H1 (cell line): ENCODE results near the gene CENPF. TPM values are rescaled to one million over a fixed set of nuclear protein-coding genes. Genes with fewer than 3 reads are reported as not detected.

Source experiments
- CTCF ChIA-PET: fragments of 300-600 bp; sonication (Branson Sonifier 250); formaldehyde crosslinking; loops from one replicate; lab custom pipeline; 2021; ENCODE audit not compliant: partially characterized antibody; lab: Charles Lee
- POLR2A ChIA-PET: fragments of 300-600 bp; sonication (Branson Sonifier 250); formaldehyde crosslinking; loops from one replicate; lab custom pipeline; 2021; ENCODE audit warnings: inconsistent platforms; ENCODE audit not compliant: partially characterized antibody; lab: Charles Lee
- DNase-seq, 2 experiments: peaks; one replicate each; pipeline versions ENCODE4 v3.0.0 to v3.0.0-alpha.2; 2010 to 2022; ENCODE audit warnings: low spot score in 2 of 2, low read depth in 1 of 2, mixed read lengths in 1 of 2
- FAIRE-seq: peaks from 2 replicates; lab custom pipeline; 2011; peaks lifted over from hg19 to GRCh38; lab: Jason Lieb, UNC
- H2AFZ ChIP-seq: 2 replicates; pipeline ENCODE4 v1.8.1; 2012; ENCODE audit warnings: low read length, inconsistent platforms
- H2AK5ac ChIP-seq: 2 replicates; pipeline ENCODE4 v1.6.1; 2013; ENCODE audit warnings: low read depth, low read length
- H2BK120ac ChIP-seq: replicated peaks from 2 replicates; pipeline ENCODE3; 2013; ENCODE audit warnings: low read depth, low read length, inconsistent platforms
- H2BK12ac ChIP-seq: 2 replicates; pipeline ENCODE4 v1.6.1; 2013; ENCODE audit warnings: low read depth, low read length
- H2BK15ac ChIP-seq: 2 replicates; pipeline ENCODE4 v1.6.1; 2013; ENCODE audit warnings: low read length
- H2BK20ac ChIP-seq: 2 replicates; pipeline ENCODE4 v1.6.1; 2013; ENCODE audit warnings: low read length
- H2BK5ac ChIP-seq: 2 replicates; pipeline ENCODE4 v1.6.1; 2013; ENCODE audit warnings: low read depth, low read length
- H3K14ac ChIP-seq: 2 replicates; pipeline ENCODE4 v1.6.1; 2013; ENCODE audit warnings: inconsistent platforms; ENCODE audit not compliant: insufficient read length
- H3K18ac ChIP-seq: 2 replicates; pipeline ENCODE4 v1.6.1; 2013; ENCODE audit warnings: low read length; ENCODE audit errors: extremely low read depth
- H3K23ac ChIP-seq: 2 replicates; pipeline ENCODE4 v1.6.1; 2013; ENCODE audit warnings: inconsistent platforms; ENCODE audit not compliant: insufficient read length
- H3K23me2 ChIP-seq: 2 replicates; pipeline ENCODE4 v1.6.1; 2013; ENCODE audit warnings: low read depth, low read length
- H3K27ac ChIP-seq: 2 replicates; pipeline ENCODE4 v1.6.1; 2011; ENCODE audit warnings: low read depth, low read length, inconsistent platforms
- H3K27me3 ChIP-seq, 4 experiments: replicated peaks in 1 of 4; 1 replicate in 1 of 4; 2 replicates in 3 of 4; pipeline versions ENCODE4 v1.6.1 to v1.8.1; 2011 to 2013; ENCODE audit warnings: low read length in 3 of 4, mild to moderate bottlenecking in 3 of 4, inconsistent platforms in 2 of 4, mixed read lengths in 2 of 4, moderate library complexity in 1 of 4; ENCODE audit not compliant: control insufficient read depth in 3 of 4, insufficient read depth in 3 of 4; ENCODE audit errors: extremely low read depth in 1 of 4
- H3K36me3 ChIP-seq, 4 experiments: 2 replicates each; pipeline versions ENCODE4 v1.6.1 to v1.8.1; 2011 to 2013; ENCODE audit warnings: mild to moderate bottlenecking in 4 of 4, low read length in 3 of 4, moderate library complexity in 2 of 4, control low read depth in 1 of 4, inconsistent platforms in 1 of 4; ENCODE audit not compliant: insufficient read depth in 4 of 4, control insufficient read depth in 2 of 4
- H3K4ac ChIP-seq: replicated peaks from 2 replicates; pipeline ENCODE3; 2013; ENCODE audit warnings: low read length, low read depth, mixed read lengths, inconsistent platforms; ENCODE audit not compliant: insufficient read length
- H3K4me1 ChIP-seq, 4 experiments: replicated peaks in 1 of 4; 1 replicate in 1 of 4; 2 replicates in 3 of 4; pipeline versions ENCODE4 v1.6.1 to v1.8.1; 2011 to 2013; ENCODE audit warnings: low read length in 3 of 4, inconsistent platforms in 2 of 4, mixed read lengths in 1 of 4; ENCODE audit not compliant: insufficient read depth in 4 of 4, control insufficient read depth in 3 of 4
- H3K4me2 ChIP-seq, 2 experiments: 2 replicates each; pipeline versions ENCODE4 v1.6.1 to v1.8.1; 2011 to 2013; ENCODE audit warnings: low read depth in 2 of 2, low read length in 2 of 2, control low read depth in 1 of 2, inconsistent platforms in 1 of 2, mild to moderate bottlenecking in 1 of 2; ENCODE audit not compliant: insufficient read depth in 1 of 2
- H3K4me3 ChIP-seq, 4 experiments: fragments of 200-600, 300-600 bp in 1 of 4; sonication (generic), shearing (Covaris generic), sonication (Bioruptor Twin) in 1 of 4; 2 replicates each; pipeline versions ENCODE4 v1.5.1 to v1.8.1; 2011 to 2016; ENCODE audit warnings: low read length in 4 of 4, low read depth in 3 of 4, control low read depth in 2 of 4, inconsistent platforms in 2 of 4, mild to moderate bottlenecking in 2 of 4, mixed read lengths in 1 of 4, moderate library complexity in 1 of 4; ENCODE audit not compliant: insufficient read depth in 2 of 4; ENCODE audit errors: extremely low read depth in 1 of 4
- H3K56ac ChIP-seq: replicated peaks from 2 replicates; pipeline ENCODE3; 2013; ENCODE audit warnings: low read depth, mild to moderate bottlenecking, mixed read lengths, low read length, inconsistent platforms; ENCODE audit not compliant: insufficient read length
- H3K79me1 ChIP-seq: 2 replicates; pipeline ENCODE4 v1.6.1; 2013; ENCODE audit warnings: low read depth, low read length, control low read depth
- H3K79me2 ChIP-seq, 2 experiments: 2 replicates each; pipeline versions ENCODE4 v1.6.1 to v1.8.1; 2012 to 2013; ENCODE audit warnings: low read length in 2 of 2, mild to moderate bottlenecking in 2 of 2, inconsistent platforms in 1 of 2; ENCODE audit not compliant: insufficient read depth in 2 of 2, control insufficient read depth in 1 of 2
- H3K9ac ChIP-seq, 4 experiments: replicated peaks in 1 of 4; 1 replicate in 1 of 4; 2 replicates in 3 of 4; pipeline versions ENCODE4 v1.6.1 to v1.8.1; 2011 to 2013; ENCODE audit warnings: low read depth in 3 of 4, low read length in 3 of 4, control low read depth in 2 of 4, mild to moderate bottlenecking in 2 of 4, moderate library complexity in 2 of 4, inconsistent platforms in 1 of 4; ENCODE audit errors: extremely low read depth in 1 of 4
- H3K9me3 ChIP-seq, 2 experiments: 2 replicates each; pipeline versions ENCODE4 v1.6.1 to v1.8.1; 2012 to 2013; ENCODE audit warnings: mild to moderate bottlenecking in 2 of 2, moderate library complexity in 2 of 2, control low read depth in 1 of 2, inconsistent platforms in 1 of 2, low read depth in 1 of 2, low read length in 1 of 2, mixed read lengths in 1 of 2; ENCODE audit not compliant: insufficient read depth in 2 of 2
- H4K20me1 ChIP-seq, 2 experiments: replicated peaks in 1 of 2; 2 replicates each; pipeline versions ENCODE3 to v1.8.1; 2011 to 2013; ENCODE audit warnings: inconsistent platforms in 2 of 2, low read length in 2 of 2, mild to moderate bottlenecking in 1 of 2; ENCODE audit not compliant: insufficient read depth in 2 of 2, control insufficient read depth in 1 of 2
- H4K5ac ChIP-seq: 2 replicates; pipeline ENCODE4 v1.6.1; 2013; ENCODE audit warnings: low read length, low read depth, mixed read lengths, inconsistent platforms; ENCODE audit not compliant: insufficient read length
- H4K8ac ChIP-seq: 2 replicates; pipeline ENCODE4 v1.8.0; 2013; ENCODE audit warnings: mild to moderate bottlenecking, moderate library complexity, low read length, inconsistent platforms; ENCODE audit not compliant: insufficient read depth; ENCODE audit errors: extremely low read depth
- H4K91ac ChIP-seq: replicated peaks from 2 replicates; pipeline ENCODE3; 2013; ENCODE audit warnings: low read length, mixed read lengths, inconsistent platforms; ENCODE audit not compliant: insufficient read length
- BRCA1 ChIP-seq: IDR thresholded peaks from 2 replicates; pipeline ENCODE4 v1.6.1; 2012; ENCODE audit warnings: low read depth, low read length, improper control_type of control experiment
- CBX5 ChIP-seq: fragments of 300-800, 300-1000 bp; sonication (generic); IDR thresholded peaks from 2 replicates; pipeline ENCODE4 v1.7.1; 2016; ENCODE audit warnings: antibody characterized with exemption, low read length, low read depth
- CBX8 ChIP-seq: fragments of 300-800, 300-1000 bp; sonication (generic); IDR thresholded peaks from 2 replicates; pipeline ENCODE4 v1.7.1; 2016; ENCODE audit warnings: low read depth, low read length, borderline replicate concordance
- CHD1 ChIP-seq: IDR thresholded peaks from 2 replicates; pipeline ENCODE4 v1.6.1; 2012; ENCODE audit warnings: low read depth, low read length, improper control_type of control experiment
- E2F6 ChIP-seq: IDR thresholded peaks from 2 replicates; pipeline ENCODE4 v1.6.1; 2012; ENCODE audit warnings: inconsistent platforms
- FOSL1 ChIP-seq: IDR thresholded peaks from 2 replicates; pipeline ENCODE4 v1.6.1; 2011; ENCODE audit warnings: mild to moderate bottlenecking, low read depth, low read length, moderate library complexity; ENCODE audit not compliant: insufficient read depth
- HDAC2 ChIP-seq, 2 experiments: fragments of 300-600 bp in 1 of 2; sonication (generic) in 1 of 2; IDR thresholded peaks; 2 replicates each; pipeline ENCODE4 v1.6.1; 2011 to 2012; ENCODE audit warnings: low read depth in 2 of 2, low read length in 2 of 2, mild to moderate bottlenecking in 2 of 2, moderate library complexity in 2 of 2, borderline replicate concordance in 1 of 2, inconsistent platforms in 1 of 2
- JUN ChIP-seq: IDR thresholded peaks from 2 replicates; pipeline ENCODE4 v1.6.1; 2011; ENCODE audit warnings: low read depth, mild to moderate bottlenecking, improper control_type of control experiment, low read length
- MAFK ChIP-seq: IDR thresholded peaks from 2 replicates; pipeline ENCODE4 v1.6.1; 2012; ENCODE audit warnings: low read depth, mild to moderate bottlenecking, improper control_type of control experiment, low read length
- SIRT6 ChIP-seq: IDR thresholded peaks from one replicate; pipeline ENCODE4 v1.7.1; 2012; ENCODE audit warnings: low read length, inconsistent platforms
- SP4 ChIP-seq: IDR thresholded peaks from 2 replicates; pipeline ENCODE4 v1.6.1; 2012; ENCODE audit warnings: low read length, inconsistent platforms
- TAF1 ChIP-seq: IDR thresholded peaks from 2 replicates; pipeline ENCODE4 v1.6.1; 2011; ENCODE audit warnings: mild to moderate bottlenecking, low read depth, low read length
- TBP ChIP-seq: IDR thresholded peaks from 2 replicates; pipeline ENCODE4 v1.6.1; 2011; ENCODE audit warnings: low read depth, low read length, improper control_type of control experiment
- TCF12 ChIP-seq: IDR thresholded peaks from 2 replicates; pipeline ENCODE4 v1.6.1; 2011; ENCODE audit warnings: low read depth, mild to moderate bottlenecking, low read length
- ZNF274 ChIP-seq: IDR thresholded peaks from 2 replicates; pipeline ENCODE4 v1.7.0; 2012; ENCODE audit warnings: low read length, borderline replicate concordance; ENCODE audit errors: extremely low read depth
- WGBS, 2 experiments: shearing (Covaris generic) in 1 of 2; methylation state at CpG; one replicate each; pipeline versions ENCODE4 v1.1.6 to v1.1.7; 2013 to 2015; ENCODE audit warnings: low lambda C conversion rate in 2 of 2, mixed read lengths in 2 of 2, inconsistent platforms in 1 of 2, low coverage in 1 of 2, missing lambda C conversion rate in 1 of 2; ENCODE audit not compliant: insufficient replicate concordance in 2 of 2, insufficient coverage in 1 of 2, insufficient read length in 1 of 2; ENCODE audit errors: extremely low coverage in 1 of 2, missing lambda C conversion rate in 1 of 2; 5-methylcytosine and 5-hydroxymethylcytosine counted together
- polyA plus RNA-seq, 7 experiments: library from polyadenylated mRNA; depleted of rRNA in 3 of 7; stranded (reverse) in 5 of 7; unstranded in 2 of 7; fragments of >200 nt in 5 of 7; fragments of 200-250 nt in 2 of 7; gene quantifications; 1 replicate in 5 of 7; 2 replicates in 1 of 7; 4 replicates in 1 of 7; pipeline versions ENCODE4 v1.2.1 to v1.2.3, GENCODE V29; 2011 to 2013; ENCODE audit warnings: missing spikeins in 2 of 7, mixed read lengths in 2 of 7
- total RNA-seq: library from RNA; stranded (reverse); fragmentation: NEBNext Ultra II Directional; extraction: Animal tissue kit (Norgen Biotek cat#: 25700); gene quantifications from 2 replicates; pipeline ENCODE4 v1.2.1, GENCODE V29; 2021

Gene CENPF
- total and polyA plus RNA-seq, 2 of the 8 experiments (the other 6 are each of a cell fraction or from before 2014, with no cell fraction given), result 13.7 to 170 TPM

DNA sequence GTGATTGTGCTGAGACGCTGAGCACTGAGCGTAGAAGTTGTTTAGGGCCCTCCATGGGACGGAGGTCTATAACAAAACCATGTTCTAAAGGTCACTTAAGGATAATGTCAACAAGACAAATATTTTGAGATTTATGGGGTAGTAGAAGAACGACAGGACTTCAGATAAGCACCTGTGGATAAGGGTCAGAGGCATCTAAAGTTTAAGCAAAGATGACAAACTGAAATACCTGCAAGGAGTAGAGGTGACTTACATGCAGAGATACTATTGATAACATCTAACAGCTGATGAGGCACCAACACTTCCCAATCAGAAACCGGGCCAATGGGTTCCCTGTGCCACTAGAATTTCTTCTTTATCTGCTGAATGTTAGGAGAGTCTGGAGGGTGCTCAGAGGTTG is 83.5 kb downstream of the CENPF start:
- DNase-seq, result no peak
- H2BK20ac ChIP-seq, result no peak overlapping the region
- no peaks in the 10 kb centered on the region for H3K9me3 ChIP-seq
- H3K4me2 ChIP-seq, result no peak overlapping the region
- no peaks in the 10 kb centered on the region for H3K27me3 ChIP-seq
- no peak overlapping the region for H2AK5ac ChIP-seq
- no peak overlapping the region for H3K18ac ChIP-seq
- no peaks in the 10 kb centered on the region for H3K79me1 ChIP-seq
- H2BK12ac ChIP-seq, result no peak overlapping the region
- H3K14ac ChIP-seq, result no peak overlapping the region
- H2AFZ ChIP-seq, result no peak overlapping the region
- CTCF ChIA-PET, result interaction anchor here (0.6 kb wide), 1 partner anchor 117 kb away, joined by 4 read pairs; no protein-coding TSS in a partner anchor
- 90% methylated on average over 5 of the region's 5 CpGs; no CpG with 5 or more reads in 1 of the 2 experiments for WGBS, 2 experiments
- no peak overlapping the region for H3K56ac ChIP-seq
- no peaks in the 10 kb centered on the region for H3K36me3 ChIP-seq
- H3K79me2 ChIP-seq, result no peaks in the 10 kb centered on the region
- H4K5ac ChIP-seq, result no peak overlapping the region
- peaks cover 0 to 6% (median 3%) of the 10 kb centered on the region in 4 experiments; a peak in 4 of 7 replicates for H3K4me1 ChIP-seq
- no peak overlapping the region for H4K91ac ChIP-seq
- H3K23me2 ChIP-seq, result no peaks in the 10 kb centered on the region
- H2BK120ac ChIP-seq, result no peak overlapping the region
- H3K23ac ChIP-seq, result no peak overlapping the region
- H4K20me1 ChIP-seq, result no peaks in the 10 kb centered on the region
- no peak for FAIRE-seq
- no peak overlapping the region for H2BK15ac ChIP-seq
- H3K9ac ChIP-seq, result no peak overlapping the region
- H3K4me3 ChIP-seq, result no peak overlapping the region
- POLR2A ChIA-PET, result no interaction called here
- no peak overlapping the region for H3K27ac ChIP-seq
- H3K4ac ChIP-seq, result no peak overlapping the region
- no peak overlapping the region for H2BK5ac ChIP-seq
- no peak overlapping the region for H4K8ac ChIP-seq
- TF ChIP-seq CBX5 (no peak), TBP (no peak), HDAC2 (IDR thresholded peaks at IDR 0.05; ENCODE audit: borderline replicate concordance in 1 of 2, low read depth in 2 of 2, low read length in 2 of 2) (no peak), BRCA1 (no peak), JUN (no peak), SP4 (no peak), FOSL1 (no peak), CBX8 (no peak), E2F6 (no peak), SIRT6 (no peak), ZNF274 (no peak), MAFK (no peak), TAF1 (no peak), TCF12 (no peak), CHD1 (no peak)
